Measurements from ENCODE around the gene ZIC4. TPM values are rescaled to one million over a fixed set of nuclear protein-coding genes. Genes with fewer than 3 reads are reported as not detected.

ZIC4 gene
- total and polyA plus RNA-seq, 10 of the 15 experiments (the other 5 are each of a cell fraction or from before 2014, with no cell fraction given), result not detected

DNA sequence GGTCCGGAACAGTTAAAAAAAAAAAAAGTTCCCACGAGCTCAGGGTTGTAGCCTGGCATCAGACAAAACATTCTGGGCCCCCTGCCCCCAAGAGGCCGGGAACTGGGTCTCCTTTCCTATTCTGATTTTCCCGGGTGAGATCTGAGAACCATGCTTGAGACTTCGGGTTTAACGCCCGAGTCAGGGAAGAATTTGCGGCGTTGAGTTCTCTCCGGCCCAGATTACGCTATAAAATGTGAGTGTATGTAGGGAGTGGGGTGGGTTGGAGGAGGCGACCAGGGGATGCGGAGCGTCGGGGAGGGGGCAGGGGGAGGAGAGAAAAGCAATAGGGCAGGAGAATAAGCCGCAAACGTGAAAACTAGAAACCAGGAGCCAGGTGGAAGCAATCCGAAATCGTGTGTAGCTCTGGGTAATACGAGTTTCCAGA is 5.5 kb upstream of the ZIC4 start (continued):
- no peak for TF ChIP-seq IRF5 (IDR thresholded peaks at IDR 0.05; ENCODE audit: borderline replicate concordance)
- no peak for TF ChIP-seq STAT3 (IDR thresholded peaks at IDR 0.05; ENCODE audit: low read depth, low read length)
- no peak for TF ChIP-seq CEBPB (IDR thresholded peaks at IDR 0.05; ENCODE audit: borderline replicate concordance in 1 of 2, low read depth in 2 of 2, low read length in 2 of 2)
- TF ChIP-seq HDAC6 (IDR thresholded peaks at IDR 0.05; ENCODE audit: unreplicated experiment), result no peak
- no peak for TF ChIP-seq CHD2 (IDR thresholded peaks at IDR 0.05; ENCODE audit: borderline replicate concordance, low read depth, low read length)
- TF ChIP-seq DPF2 (IDR thresholded peaks at IDR 0.05), result no peak
- no peak for TF ChIP-seq BRCA1 (IDR thresholded peaks at IDR 0.05; ENCODE audit: low read depth, low read length)
- TF ChIP-seq NBN (IDR thresholded peaks at IDR 0.05), result no peak
- TF ChIP-seq ZBTB40 (IDR thresholded peaks at IDR 0.05; ENCODE audit: borderline replicate concordance), result no peak

All from GM12878 (cell line).